ENCODE data around the gene ARL2. TPM values are rescaled to one million over a fixed set of nuclear protein-coding genes. Genes with fewer than 3 reads are reported as not detected.

Gene ARL2
- total and polyA plus RNA-seq, 2 donors (not counting 3 experiments of a cell fraction or from before 2014, with no cell fraction given): 109 to 259 TPM

DNA sequence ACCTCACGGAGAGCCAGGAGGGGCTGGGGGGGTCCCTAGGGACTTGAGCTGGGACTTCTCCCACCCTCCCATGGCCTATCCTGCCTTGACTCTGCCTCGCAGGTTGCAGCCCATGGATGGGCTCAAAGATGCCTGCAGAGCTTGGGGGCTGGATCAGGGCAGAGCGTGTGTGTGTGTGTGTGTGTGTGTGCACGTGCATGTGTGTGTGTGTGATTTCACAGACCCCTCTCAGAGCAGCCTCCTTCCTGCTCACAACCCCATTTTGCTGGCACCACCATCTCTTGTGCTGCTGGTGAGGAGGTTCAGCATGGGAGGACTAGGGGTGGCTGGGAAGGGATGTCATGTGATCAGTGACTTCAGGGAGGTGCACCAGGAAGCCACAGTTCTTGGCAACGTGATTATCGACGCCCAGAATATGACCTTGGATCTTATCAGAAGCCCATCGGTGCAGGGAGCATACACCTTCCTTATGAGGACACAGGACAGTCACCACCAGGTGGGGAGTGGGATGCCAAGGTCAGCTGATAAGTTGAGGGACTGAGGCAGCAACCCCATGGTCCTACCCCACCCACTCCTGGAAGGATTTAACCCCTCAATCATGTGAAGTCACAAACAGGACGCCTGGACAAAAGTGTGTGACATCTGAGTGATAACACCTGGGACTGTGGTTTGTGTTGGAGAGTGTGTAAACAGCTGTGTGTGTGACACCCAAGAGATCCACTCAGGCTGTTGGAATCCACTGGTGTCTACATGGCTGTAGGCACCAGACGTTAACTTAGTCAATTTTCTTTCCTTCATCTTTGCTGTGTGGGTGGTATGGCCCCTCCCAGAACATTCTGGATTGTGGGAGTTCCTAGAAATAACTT, 46.2 kb downstream of the ARL2 start:
- dilution Hi-C loops (cut with MboI; ENCODE audit: extremely low pct_ligation_motif_present, low sequenced_read_pairs): no loop called here
- no peak overlapping the region for H2AFZ ChIP-seq (ENCODE audit: low read depth, low read length)
- no peaks in the 10 kb centered on the region for H3K79me2 ChIP-seq (ENCODE audit: control insufficient read depth, insufficient read depth, low read length)
- CTCF ChIA-PET: interaction anchor here (0.9 kb wide), 1 partner anchor 15 kb away, joined by 4 read pairs; no protein-coding TSS in a partner anchor
- no TSS peak for BruUV-seq (replicated peaks)
- H3K27me3 ChIP-seq (ENCODE audit: control insufficient read depth in 2 of 2, insufficient read depth in 2 of 2, low read length in 2 of 2): no peaks in the 10 kb centered on the region
- H3K4me2 ChIP-seq (ENCODE audit: insufficient read depth, low read length): no peak overlapping the region
- H3K9me3 ChIP-seq (replicated peaks; ENCODE audit: control insufficient read depth, insufficient read depth, low read length): no peaks in the 10 kb centered on the region
- TF ChIP-seq EZH2 (IDR thresholded peaks at IDR 0.05; ENCODE audit: borderline replicate concordance, low read depth, low read length, severe bottlenecking): no peak
- TF ChIP-seq FOS (IDR thresholded peaks at IDR 0.05; ENCODE audit: borderline replicate concordance, insufficient read depth, low read length): no peak
- TF ChIP-seq JUN (IDR thresholded peaks at IDR 0.05; ENCODE audit: borderline replicate concordance, insufficient read depth, insufficient read length, low read depth): no peak
- TF ChIP-seq MYC (IDR thresholded peaks at IDR 0.05; ENCODE audit: low read depth, low read length): no peak
- TF ChIP-seq POLR2AphosphoS5 (IDR thresholded peaks at IDR 0.05; ENCODE audit: insufficient read depth, low read depth, low read length): no peak
- TF ChIP-seq, protein P1, sequence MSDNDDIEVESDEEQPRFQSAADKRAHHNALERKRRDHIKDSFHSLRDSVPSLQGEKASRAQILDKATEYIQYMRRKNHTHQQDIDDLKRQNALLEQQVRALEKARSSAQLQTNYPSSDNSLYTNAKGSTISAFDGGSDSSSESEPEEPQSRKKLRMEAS (IDR thresholded peaks at IDR 0.05; ENCODE audit: insufficient read depth, insufficient read length): no peak
- no peak for TF ChIP-seq GATA2 (IDR thresholded peaks at IDR 0.05; ENCODE audit: insufficient read depth, insufficient read length, low read depth, low read length)
- TF ChIP-seq POLR2A (IDR thresholded peaks at IDR 0.05; ENCODE audit: low read depth, low read length): no peak
- TF ChIP-seq, protein P2, sequence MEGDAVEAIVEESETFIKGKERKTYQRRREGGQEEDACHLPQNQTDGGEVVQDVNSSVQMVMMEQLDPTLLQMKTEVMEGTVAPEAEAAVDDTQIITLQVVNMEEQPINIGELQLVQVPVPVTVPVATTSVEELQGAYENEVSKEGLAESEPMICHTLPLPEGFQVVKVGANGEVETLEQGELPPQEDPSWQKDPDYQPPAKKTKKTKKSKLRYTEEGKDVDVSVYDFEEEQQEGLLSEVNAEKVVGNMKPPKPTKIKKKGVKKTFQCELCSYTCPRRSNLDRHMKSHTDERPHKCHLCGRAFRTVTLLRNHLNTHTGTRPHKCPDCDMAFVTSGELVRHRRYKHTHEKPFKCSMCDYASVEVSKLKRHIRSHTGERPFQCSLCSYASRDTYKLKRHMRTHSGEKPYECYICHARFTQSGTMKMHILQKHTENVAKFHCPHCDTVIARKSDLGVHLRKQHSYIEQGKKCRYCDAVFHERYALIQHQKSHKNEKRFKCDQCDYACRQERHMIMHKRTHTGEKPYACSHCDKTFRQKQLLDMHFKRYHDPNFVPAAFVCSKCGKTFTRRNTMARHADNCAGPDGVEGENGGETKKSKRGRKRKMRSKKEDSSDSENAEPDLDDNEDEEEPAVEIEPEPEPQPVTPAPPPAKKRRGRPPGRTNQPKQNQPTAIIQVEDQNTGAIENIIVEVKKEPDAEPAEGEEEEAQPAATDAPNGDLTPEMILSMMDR (IDR thresholded peaks at IDR 0.05; ENCODE audit: extremely low read depth in 1 of 2, insufficient read depth in 1 of 2, low read depth in 1 of 2, low read length in 2 of 2): no peak
- no peaks in the 10 kb centered on the region for H4K20me1 ChIP-seq (replicated peaks; ENCODE audit: control insufficient read depth, extremely low read depth, insufficient read depth, low read length)
- H3K4me1 ChIP-seq (ENCODE audit: control insufficient read depth, extremely low read depth, insufficient read depth, low read length): no peaks in the 10 kb centered on the region
- no peaks in the 10 kb centered on the region for H3K9me1 ChIP-seq (replicated peaks; ENCODE audit: control insufficient read depth, extremely low read depth, insufficient read depth, low read length)
- intact Hi-C loops (cut with micrococcal nuclease): loop anchor here (2.0 kb wide), 1 partner anchor 45 kb away; the partner anchor contains the start of gene ARL2
- POLR2A ChIA-PET: no interaction called here
- DNase-seq (ENCODE audit: low read depth, low spot score) (no peak), FAIRE-seq (no peak)
- H3K9ac ChIP-seq (replicated peaks; ENCODE audit: extremely low read depth, insufficient read depth, low read length): no peak overlapping the region
- H3K27ac ChIP-seq (ENCODE audit: insufficient read depth, low read depth, low read length): no peak overlapping the region
- H3K4me3 ChIP-seq (replicated peaks in 1 of 3; ENCODE audit: insufficient read depth in 1 of 3, low read depth in 1 of 3, low read length in 3 of 3): no peak overlapping the region
- no peaks in the 10 kb centered on the region for H3K36me3 ChIP-seq (ENCODE audit: control insufficient read depth in 2 of 2, extremely low read depth in 1 of 2, insufficient read depth in 2 of 2, low read length in 2 of 2)
